Measurements from ENCODE around the gene CACNG5.

- TF ChIP-seq CTCF (IDR thresholded peaks at IDR 0.05) (no peak), EZH2 (IDR thresholded peaks at IDR 0.05; ENCODE audit: borderline replicate concordance, insufficient read depth, low read depth, low read length, poor library complexity, severe bottlenecking) (no peak)
Measured at GRCh38 chr17:66837885-66838665, 3.2 kb downstream of the CACNG5 start.
